Measurements from ENCODE around the gene VENTX.
A peak's percentile ranks its signal among the peaks of the same experiment; 100 is the strongest.

The VENTX gene

DNA sequence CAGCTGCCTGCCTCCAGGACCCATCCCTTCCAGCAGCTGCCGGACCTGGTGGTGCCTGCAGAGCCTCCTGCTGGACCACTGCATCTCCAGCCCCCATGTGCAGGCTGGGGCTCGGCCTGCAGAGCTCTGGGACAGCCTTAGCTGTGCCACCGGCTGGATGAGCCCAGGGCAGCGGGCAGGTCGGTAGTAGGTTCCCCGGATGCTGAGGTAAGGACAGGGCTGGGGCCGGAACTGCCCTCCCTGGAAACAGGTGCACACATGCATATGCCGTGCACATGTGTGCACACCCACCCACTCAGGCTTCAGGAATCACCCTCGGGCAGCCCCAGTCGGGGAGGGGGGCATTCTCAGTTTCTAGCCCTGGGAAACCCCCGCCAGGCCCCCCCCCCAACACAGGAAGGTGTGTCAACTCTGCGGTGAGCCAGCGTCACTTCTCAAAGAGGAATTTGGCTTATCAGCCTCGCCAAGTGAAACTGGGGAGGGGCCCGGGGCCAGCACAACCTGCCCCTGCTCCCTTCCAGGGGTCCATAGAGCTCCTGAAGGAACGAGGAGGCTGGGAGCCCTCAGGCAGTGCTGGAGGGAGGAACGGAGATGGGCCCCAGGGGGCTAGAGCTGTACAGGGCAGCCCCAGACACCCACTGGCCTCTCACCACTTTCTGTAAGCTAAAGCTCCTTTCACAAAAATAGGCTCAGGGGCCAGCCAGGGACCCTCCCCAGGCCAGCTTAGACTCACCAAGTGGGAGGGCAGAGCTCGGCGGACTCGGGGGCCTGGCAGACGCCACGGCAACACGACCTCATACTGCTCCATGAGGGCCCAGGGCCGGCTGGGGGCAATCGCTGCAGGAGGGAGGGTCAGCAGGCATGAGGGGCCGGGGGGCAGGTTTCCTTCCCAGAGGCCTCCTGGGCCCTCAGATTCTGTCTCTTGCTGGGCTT is 37.4 kb downstream of the VENTX start:
- peak; percentile 73 to 83 (median 78) for DNase-seq

DNA sequence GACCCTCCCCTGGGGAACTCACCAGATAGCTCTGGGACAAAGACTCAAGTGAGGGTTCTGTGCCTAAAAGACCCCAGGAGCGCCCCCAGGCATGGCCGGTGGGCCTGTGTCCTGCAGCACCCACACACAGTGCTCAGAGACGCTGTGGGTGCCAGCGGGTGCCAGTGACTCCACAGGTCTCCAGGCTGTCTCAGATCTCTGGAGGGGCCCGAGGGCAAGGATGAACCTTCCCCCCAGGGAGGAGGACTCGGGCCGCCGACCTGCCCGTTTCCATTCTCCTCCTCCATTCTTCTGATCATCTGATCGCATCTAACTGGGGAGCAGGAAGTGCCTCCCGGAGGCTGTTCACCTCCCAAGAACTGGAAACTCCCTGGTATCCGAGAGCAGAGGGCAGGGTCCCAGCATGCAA is 38.0 kb downstream of the VENTX start:
- DNase-seq = peak in 2 of 5 donors; percentile 30 to 58

DNA sequence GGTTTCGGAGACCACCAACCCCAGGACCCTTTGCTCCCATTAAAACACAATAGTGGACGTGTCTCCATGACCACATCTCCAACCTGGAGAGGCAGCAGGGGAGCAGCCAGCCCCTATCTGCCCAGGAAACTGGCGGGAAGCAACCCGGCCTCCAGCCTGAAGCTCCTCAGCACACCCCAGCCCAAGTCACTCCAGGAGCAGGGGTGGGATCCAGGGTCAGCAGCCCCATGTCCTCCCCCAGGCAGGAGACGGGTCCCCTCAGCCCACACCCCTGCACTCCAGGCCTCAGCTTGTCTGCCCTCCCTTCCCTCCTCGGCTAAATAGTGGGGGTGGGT is 38.4 kb downstream of the VENTX start:
- no peak for DNase-seq

DNA sequence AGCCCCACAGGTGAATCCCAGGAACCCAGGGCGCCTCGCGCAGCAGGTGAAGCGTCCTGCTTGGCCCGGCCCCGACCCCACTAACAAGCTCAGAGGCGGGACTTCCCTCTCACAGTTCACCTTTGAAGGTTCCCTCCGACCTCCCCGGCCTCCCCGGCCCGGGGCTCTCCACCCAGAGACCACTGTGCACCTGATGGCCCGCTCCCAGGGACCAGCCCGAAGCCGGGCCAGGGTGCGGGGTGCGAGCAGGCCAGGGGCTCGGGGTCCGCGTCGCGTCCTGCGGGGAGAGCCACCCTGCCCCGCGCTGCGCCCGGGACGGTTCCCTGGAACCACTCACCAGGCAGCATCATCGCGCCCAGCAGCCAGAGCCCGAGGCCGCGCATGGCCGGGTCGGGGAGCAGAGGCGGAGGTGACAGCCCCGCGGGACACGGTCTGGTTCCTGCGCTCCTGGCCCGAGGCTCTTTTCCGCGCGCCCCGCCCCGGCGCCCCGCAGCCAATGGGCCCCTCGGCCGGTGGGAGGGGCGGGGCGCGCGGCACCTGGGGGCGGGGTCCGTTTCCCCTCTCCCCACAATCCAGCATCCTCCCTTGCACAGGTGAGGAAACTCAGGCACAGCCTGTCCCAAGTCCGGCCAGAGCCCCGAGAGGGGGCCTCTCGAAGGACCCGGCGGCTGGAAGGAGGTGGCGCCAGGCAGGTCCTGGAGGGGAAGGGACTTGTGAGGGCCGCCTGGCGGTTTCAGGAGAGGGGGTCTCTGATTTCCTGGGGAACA is 39.0 kb downstream of the VENTX start, which contains the start of gene ADAM8:
ADAM8 (minus strand) TSS at position 434 of the 767 bp plus-strand sequence; CDS start at position 383, 51 bp downstream.
- DNase-seq = peak; percentile 44 to 70 (median 60)

DNA sequence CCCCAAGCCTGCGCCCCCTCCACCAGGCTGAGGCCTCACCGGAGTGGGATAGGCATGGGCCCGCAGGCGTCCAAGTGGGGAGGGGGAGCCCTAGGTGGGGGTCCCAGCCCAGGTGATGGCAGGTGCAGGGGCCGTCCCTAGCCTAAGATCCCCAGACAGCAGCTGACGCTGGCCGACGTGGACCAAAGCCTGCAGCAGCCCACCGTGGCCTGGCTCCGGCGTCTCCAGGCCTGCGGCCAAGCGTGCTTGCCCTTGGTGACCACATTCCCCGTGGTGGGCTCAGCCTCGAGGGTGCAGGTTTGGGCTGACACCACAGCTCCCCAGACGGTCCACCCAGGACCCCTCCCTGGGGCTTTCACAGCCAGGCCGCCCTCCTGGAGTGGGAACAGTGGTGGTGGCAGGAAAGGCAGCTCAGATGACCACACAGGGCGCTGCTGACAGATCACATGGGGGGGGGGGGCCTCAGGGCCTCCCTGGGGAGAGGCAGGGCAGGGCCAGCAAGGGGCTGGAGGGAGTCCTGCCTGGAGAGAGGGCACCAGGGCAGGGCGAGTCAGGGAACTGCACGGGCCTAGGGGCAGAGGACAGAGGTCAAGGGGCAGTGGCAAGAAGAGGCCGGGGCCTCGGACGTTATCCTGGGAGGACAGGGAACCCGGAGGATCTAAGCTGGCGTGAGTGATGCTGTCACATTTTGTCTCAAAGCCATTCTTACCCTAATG is 39.8 kb downstream of the VENTX start:
- no peak for DNase-seq

DNA sequence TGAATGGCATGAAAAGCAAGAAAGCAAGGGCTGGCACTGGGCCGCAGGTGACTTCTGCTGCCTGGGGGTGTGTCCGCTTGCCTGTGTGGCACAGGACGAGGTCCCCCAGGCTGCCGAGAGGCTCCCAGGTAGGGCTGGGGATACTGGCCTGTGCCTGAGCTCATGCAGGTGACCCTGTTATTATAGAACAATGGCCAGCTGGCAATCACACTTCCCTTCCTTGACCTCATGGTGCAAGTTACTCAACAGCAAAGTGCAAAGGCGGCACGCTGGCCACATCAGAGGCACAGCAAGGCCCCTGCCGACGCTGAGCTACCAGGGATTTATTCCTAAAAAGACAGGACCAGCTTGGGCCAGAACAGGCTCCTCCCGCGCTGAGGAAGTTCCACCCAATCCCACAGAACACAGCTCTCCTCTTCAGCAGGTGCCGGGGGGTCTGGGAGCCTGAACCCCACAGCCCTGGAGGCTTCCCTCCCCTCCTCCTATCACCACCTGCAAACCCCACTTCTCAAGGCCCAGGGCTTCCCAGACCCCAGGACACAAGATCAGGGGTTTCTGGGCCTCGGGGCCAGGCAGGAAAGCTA is 40.4 kb downstream of the VENTX start:
- DNase-seq = no peak

DNA sequence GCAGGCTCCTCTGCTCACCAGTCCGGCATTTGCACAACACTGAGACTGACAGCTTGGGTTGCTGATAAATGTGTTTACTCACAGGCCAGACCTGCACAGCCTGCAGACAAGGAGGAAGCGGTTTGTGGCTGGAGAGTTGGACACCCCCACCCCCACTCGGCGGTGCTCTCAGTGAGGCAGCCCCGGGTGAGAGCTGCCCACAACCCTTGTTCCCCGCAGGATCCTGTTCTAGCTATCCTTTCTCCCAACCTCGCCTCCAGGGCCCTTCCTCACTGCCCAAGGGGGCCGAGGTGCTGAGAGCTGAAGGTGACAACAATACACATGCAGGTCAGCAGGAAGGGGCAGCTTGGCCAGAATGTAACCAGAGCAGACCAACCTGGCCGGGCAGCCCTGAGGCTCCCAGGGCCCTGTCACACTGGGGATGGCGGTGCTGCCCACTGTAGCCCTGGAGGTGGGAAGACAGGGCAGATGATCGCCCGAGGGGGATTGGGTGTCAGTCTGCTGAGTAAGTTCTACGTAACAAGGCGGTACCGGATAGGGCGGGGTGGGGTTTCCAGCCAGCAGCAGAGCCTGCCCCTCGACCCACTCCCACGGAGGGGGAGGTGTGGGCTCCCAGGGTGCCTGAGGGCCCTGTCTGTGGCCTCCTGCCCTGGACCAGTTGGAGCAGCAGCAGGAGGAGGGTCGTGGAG is 41.1 kb downstream of the VENTX start:
- DNase-seq = peak; percentile 47 to 80 (median 52)

DNA sequence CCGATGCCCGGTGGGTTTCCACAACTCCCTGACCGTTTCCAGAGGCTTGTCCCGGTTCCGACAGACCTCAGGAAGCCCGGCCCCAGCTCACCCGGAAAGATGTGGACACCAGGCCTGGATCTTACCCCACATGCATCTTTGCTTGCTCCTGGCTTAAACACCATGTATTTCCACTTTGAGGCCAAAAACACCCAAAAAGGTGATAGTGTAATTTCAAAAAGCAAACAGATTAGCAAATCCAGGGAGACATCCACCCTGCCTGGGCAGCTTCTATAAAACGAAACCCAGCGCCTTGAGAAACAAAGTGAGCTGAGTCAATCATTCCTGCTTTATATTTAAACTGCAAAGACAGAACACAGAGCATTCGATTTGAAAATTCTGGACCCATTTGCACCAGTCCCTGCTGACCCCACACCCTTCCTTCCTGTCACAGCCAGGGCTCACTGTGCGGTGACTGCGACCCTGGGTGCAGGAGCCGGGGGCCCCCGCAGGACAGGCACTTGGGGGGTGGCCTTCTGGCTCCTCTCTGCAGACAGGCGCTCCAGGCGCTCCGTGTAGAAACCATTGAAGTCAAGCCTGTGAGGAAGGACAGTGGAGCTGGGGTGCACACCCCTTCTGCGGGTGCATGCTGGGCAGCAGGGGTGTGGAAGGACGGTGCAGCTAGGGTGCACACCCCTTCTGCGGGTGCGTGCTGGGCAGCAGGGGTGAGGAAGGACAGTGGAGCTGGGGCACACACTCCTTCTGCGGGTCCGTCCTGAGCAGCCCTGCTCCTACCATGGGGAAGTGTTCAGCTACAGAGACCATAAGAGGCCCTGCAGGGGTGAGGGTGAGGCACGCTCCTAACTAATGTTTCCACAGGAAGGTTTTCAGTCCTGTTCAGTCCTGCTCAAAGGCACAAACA is 41.9 kb downstream of the VENTX start:
- DNase-seq = no peak

DNA sequence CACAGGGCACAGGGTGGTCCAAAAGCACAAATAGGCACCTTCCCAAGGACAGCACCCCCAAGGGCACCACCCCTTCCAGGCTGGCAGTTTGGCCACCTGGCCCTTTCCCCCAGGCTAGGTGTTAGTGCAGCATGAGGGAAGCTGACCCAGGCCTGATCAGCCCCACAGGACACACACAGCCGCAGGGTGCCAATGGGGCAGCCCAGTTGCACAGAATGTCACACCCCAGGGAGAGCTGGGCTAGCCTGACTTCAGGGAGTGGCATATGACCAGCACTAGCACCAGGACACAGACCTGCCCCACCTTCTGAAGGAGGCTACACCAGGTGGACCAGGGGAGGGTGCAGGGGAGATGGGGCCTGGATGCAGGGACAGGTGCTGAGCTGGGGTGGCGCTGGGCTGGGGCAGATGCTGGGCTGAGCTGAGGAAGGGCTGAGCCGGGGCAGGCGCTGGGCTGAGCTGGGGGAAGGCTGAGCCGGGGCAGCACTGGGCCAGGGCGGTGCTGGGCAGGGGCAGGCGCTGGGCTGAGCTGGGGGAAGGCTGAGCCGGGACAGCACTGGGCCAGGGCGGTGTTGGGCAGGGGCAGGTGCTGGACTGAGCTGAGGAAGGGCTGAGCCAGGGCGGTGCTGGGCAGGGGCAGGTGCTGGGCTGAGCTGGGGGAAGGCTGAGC is 42.9 kb downstream of the VENTX start:
- no peak for DNase-seq

DNA sequence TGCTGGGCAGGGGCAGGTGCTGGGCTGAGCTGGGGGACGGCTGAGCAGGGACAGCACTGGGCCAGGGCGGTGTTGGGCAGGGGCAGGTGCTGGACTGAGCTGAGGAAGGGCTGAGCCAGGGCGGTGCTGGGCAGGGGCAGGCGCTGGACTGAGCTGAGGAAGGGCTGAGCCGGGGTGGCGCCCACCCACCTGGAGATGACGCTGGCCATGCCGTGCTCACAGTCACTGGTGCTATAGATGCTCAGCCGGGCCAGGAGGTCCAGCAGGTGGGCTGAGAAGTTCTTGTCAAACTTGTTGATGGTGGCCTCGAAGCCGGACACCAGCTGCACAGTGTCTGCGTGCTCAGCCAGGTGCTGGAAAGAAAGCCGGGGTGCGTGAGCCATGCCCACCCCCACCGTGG is 43.4 kb downstream of the VENTX start:
- DNase-seq = no peak

DNA sequence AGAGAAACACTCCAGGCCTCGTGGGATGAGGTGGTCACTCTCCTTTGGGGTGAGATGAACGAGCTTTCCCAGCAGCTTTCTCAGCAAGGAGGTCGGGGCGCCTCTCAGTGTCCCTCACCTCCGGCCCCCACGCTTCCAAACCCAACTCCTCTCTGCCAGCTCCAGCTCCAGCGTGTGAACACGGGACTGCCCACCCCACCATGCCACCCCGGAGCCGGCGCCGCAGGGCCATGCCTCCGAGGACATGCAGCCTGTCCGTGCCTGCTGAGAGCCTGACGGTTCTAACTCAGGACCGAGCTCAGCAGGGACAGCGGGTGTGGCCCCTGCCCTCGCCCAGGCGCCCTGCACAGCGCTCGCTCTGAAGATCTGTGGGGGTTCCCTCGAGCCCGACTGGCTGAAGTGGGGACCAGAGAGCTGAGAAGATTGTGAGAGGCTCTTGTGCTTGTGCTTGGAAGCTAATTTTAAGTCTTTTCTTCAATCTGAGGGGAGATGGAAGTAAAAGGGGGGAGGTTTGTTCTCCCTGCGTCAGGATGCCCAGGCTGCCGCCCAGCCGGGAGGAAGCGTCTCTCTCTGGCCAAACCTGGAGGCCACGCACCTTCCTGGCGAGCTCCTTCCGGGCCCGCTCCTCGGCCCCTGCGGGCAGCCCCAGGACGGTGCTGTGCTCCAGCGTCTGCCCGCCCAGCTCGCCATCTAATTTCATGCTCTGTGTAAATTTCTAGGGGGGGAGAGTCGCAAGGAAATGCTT is 44.1 kb downstream of the VENTX start:
- no peak for DNase-seq

DNA sequence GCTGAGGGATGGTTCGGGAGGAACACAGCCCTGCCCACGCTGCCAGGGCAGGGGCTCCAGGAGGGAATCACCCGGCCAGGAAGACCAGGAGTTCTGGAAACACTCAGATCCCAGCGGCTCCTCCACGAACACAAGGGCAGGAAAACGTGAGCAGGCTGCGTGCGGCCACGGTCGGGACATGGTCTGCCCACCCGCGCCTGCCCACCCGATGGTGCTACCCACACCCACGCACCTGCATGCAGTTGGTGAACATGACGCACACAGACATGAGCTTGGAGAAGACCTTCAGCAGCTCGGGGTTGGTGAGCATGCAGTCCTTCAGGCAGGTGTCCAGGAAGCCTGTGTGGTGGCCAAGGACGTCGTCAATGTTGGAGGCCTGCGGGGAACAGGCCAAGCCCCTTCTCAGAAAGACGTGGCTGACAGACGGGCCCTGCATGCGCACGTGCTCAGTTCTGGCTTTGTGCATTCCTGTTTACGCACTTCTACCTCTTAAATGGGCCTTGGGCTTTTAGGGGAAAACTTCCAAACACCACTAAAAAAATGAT is 45.3 kb downstream of the VENTX start:
- DNase-seq = no peak

DNA sequence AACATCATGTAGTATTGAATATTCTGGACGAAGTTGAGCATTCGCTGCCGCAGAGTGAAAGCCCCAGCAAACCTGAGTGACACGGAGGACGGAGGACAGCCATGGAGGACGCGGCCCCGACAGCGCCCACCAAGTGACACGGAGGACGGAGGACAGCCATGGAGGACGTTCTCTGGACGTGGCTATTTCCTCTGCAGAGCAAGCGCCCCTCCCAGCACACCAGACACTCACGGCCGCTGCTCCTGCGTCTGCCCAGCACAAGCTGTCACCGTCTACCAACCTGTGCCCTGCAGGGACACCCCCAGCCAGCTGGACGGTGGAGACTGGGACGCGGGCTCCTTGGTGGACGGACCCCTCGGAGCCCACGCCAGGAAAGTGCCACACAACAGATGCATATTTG is 46.3 kb downstream of the VENTX start:
- no peak for DNase-seq

DNA sequence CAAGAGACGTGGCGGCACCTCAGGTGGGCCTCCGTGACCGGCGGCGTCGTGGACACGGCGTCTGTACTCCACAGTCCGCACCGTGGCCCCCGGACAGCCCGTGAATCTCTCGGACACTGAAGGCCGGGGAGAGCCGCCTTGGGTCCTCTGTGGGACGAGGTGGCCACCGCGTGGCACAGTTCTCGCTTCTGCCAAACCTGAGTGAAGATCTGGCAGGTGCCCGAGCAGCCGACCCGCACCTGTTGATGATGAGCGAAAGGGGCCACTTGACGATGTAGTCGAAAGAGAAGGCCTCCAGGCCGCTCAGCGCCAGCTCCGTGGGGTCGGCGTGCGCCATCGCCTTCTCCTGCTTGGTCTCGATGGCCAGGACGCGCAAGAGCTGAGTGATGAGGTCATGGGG is 47.6 kb downstream of the VENTX start:
- no peak for DNase-seq

DNA sequence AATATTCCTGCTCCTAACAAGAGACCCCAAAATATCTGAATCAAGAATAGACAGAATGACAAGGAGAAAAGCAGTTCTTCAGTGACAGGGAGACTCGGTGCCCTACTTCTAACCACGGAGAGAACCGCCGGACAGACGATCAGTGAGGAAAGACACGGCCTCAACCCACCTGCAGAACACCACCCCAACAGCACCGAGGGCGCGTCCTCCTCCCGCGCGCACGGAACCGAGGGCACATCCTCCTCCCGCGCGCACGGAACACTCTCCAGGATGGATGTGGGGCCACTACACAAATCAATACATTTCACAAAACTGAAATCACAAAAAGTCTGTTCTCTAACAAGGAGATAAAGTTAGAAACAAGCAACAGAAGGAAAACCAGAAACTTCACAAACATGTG is 48.7 kb downstream of the VENTX start:
- no peak for DNase-seq

DNA sequence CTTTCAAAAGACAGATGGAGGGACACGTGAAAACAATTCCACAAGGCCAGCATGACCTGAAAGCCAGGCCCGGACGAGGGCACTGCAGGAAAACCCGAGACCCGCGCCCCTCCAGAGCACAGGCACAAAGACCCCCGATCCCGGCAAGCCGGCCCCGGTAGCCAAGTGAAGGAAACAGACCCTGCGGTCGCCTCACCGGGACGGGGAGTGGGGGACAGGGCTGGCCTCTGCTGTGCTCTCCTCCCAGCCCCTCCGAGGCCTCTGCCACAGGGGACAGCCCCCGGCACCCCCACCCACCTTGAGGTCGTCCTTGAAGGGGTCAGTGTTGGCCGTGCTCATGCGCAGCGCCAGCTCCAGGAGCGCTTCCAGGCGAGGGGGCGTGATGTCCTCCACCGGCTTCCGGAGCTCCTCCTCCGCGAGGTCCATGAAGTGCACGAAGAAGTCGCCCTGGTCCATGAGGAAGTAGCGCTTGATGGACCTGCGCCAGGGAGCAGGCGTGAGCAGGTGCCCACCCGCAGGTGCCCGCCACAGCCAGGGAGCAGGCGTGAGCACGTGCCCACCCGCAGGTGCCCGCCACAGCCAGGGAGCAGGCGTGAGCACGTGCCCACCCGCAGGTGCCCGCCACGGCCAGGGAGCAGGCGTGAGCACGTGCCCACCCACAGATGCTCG is 50.3 kb downstream of the VENTX start:
- no peak for DNase-seq

DNA sequence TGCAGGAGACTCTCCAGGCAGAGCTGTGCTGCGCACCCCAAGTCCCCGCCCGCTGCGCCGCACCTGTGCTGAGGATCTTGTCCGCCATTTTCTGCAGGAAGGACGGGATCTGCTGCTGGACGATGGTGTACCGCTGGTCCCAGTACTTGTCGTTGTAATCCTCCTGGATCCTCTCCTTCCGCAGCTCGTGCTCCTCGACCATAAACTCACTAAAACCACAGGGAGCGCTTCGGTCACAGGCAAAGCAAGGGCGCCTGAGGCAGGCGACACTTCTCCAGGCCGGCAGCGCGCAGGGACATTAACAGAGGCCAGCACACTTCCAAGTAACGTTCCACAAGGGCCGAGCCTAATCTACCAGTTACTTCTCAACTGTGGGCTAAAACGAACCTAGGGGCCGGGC is 52.1 kb downstream of the VENTX start:
- DNase-seq = no peak
